Measurements from ENCODE around the gene NIPBL.
"Not testable (repeated sequence)": the region's sequence is repeated elsewhere in the genome, so short reads cannot be mapped to it uniquely, and the experiment has no call there.

The NIPBL gene

GRCh38 chr5:36887532-36887931, 11.0 kb downstream of the NIPBL start:
- no peak overlapping the region for H3K9ac ChIP-seq (ENCODE audit: low read length)
- no peak overlapping the region for H3K27ac ChIP-seq (ENCODE audit: low read depth, low read length)
- H3K4me2 ChIP-seq (ENCODE audit: low read depth, low read length, poor library complexity, severe bottlenecking), result no peak overlapping the region
- H3K9me3 ChIP-seq (ENCODE audit: insufficient read depth, low read length), result no peaks in the 10 kb centered on the region
- no peaks in the 10 kb centered on the region for H3K27me3 ChIP-seq (ENCODE audit: low read length)
- TF ChIP-seq CTCF (IDR thresholded peaks at IDR 0.05; ENCODE audit: insufficient read depth, low read length, poor library complexity, severe bottlenecking) (no peak), EZH2phosphoT487 (conservative IDR thresholded peaks at IDR 0.05; ENCODE audit: low read length) (no peak)
- H3K36me3 ChIP-seq (ENCODE audit: low read length), result no peaks in the 10 kb centered on the region; the same call in 1 of the 2 replicates
- no peaks in the 10 kb centered on the region for H3K9me2 ChIP-seq (replicated peaks; ENCODE audit: insufficient read depth, low read length)
- no peak overlapping the region for H3K4me3 ChIP-seq (ENCODE audit: insufficient read depth, low read length, poor library complexity, severe bottlenecking)
- peaks cover 30% of the 10 kb centered on the region for H4K20me1 ChIP-seq (ENCODE audit: low read depth, low read length)
- H3F3A ChIP-seq (ENCODE audit: insufficient read depth), result no peaks in the 10 kb centered on the region
- peaks cover 96% of the 10 kb centered on the region for H3K79me2 ChIP-seq (ENCODE audit: insufficient read depth, low read length)
- H2AFZ ChIP-seq (ENCODE audit: low read depth, low read length, severe bottlenecking), result no peak overlapping the region

GRCh38 chr5:36888303-36888702, 11.7 kb downstream of the NIPBL start:
- no peak for TF ChIP-seq EZH2phosphoT487 (conservative IDR thresholded peaks at IDR 0.05; ENCODE audit: low read length)
- TF ChIP-seq CTCF (IDR thresholded peaks at IDR 0.05; ENCODE audit: insufficient read depth, low read length, poor library complexity, severe bottlenecking), result no peak
- Histone ChIP-seq H3K27ac (ENCODE audit: low read depth, low read length) (no peak overlapping the region), H2AFZ (ENCODE audit: low read depth, low read length, severe bottlenecking) (no peak overlapping the region), H3K4me3 (ENCODE audit: insufficient read depth, low read length, poor library complexity, severe bottlenecking) (no peak overlapping the region), H3K9me2 (replicated peaks; ENCODE audit: insufficient read depth, low read length) (no peaks in the 10 kb centered on the region), H3K4me2 (ENCODE audit: low read depth, low read length, poor library complexity, severe bottlenecking) (no peak overlapping the region), H3K27me3 (ENCODE audit: low read length) (no peaks in the 10 kb centered on the region), H3K79me2 (ENCODE audit: insufficient read depth, low read length) (peaks cover 96% of the 10 kb centered on the region), H3F3A (ENCODE audit: insufficient read depth) (no peaks in the 10 kb centered on the region), H3K9ac (ENCODE audit: low read length) (no peak overlapping the region), H3K9me3 (ENCODE audit: insufficient read depth, low read length) (no peaks in the 10 kb centered on the region), H4K20me1 (ENCODE audit: low read depth, low read length) (peaks cover 24% of the 10 kb centered on the region), H3K36me3 (ENCODE audit: low read length) (no peaks in the 10 kb centered on the region; the same call in 1 of the 2 replicates)

GRCh38 chr5:36889264-36889663, 12.7 kb downstream of the NIPBL start:
- Histone ChIP-seq H3K4me2 (ENCODE audit: low read depth, low read length, poor library complexity, severe bottlenecking) (no peak overlapping the region), H3K9me3 (ENCODE audit: insufficient read depth, low read length) (no peaks in the 10 kb centered on the region), H2AFZ (ENCODE audit: low read depth, low read length, severe bottlenecking) (no peak overlapping the region), H3K79me2 (ENCODE audit: insufficient read depth, low read length) (peaks cover 95% of the 10 kb centered on the region), H3K27me3 (ENCODE audit: low read length) (no peaks in the 10 kb centered on the region), H3F3A (ENCODE audit: insufficient read depth) (no peaks in the 10 kb centered on the region), H3K27ac (ENCODE audit: low read depth, low read length) (no peak overlapping the region), H3K4me3 (ENCODE audit: insufficient read depth, low read length, poor library complexity, severe bottlenecking) (no peak overlapping the region), H4K20me1 (ENCODE audit: low read depth, low read length) (peaks cover 27% of the 10 kb centered on the region), H3K9me2 (replicated peaks; ENCODE audit: insufficient read depth, low read length) (no peaks in the 10 kb centered on the region), H3K36me3 (ENCODE audit: low read length) (no peaks in the 10 kb centered on the region; the same call in 1 of the 2 replicates), H3K9ac (ENCODE audit: low read length) (no peak overlapping the region)
- TF ChIP-seq EZH2phosphoT487 (conservative IDR thresholded peaks at IDR 0.05; ENCODE audit: low read length), result no peak

GRCh38 chr5:36891266-36891665, 14.7 kb downstream of the NIPBL start:
- no peaks in the 10 kb centered on the region for H3K9me3 ChIP-seq (ENCODE audit: insufficient read depth, low read length)
- H3K27ac ChIP-seq (ENCODE audit: low read depth, low read length), result no peak overlapping the region
- H3F3A ChIP-seq (ENCODE audit: insufficient read depth), result no peaks in the 10 kb centered on the region; the same call in 1 of the 2 replicates
- H2AFZ ChIP-seq (ENCODE audit: low read depth, low read length, severe bottlenecking), result no peak overlapping the region
- H3K27me3 ChIP-seq (ENCODE audit: low read length), result no peaks in the 10 kb centered on the region
- H3K4me2 ChIP-seq (ENCODE audit: low read depth, low read length, poor library complexity, severe bottlenecking), result no peak overlapping the region
- H3K4me3 ChIP-seq (ENCODE audit: insufficient read depth, low read length, poor library complexity, severe bottlenecking), result no peak overlapping the region
- H4K20me1 ChIP-seq (ENCODE audit: low read depth, low read length), result peaks cover 28% of the 10 kb centered on the region
- no peak for TF ChIP-seq CTCF (IDR thresholded peaks at IDR 0.05; ENCODE audit: insufficient read depth, low read length, poor library complexity, severe bottlenecking)
- TF ChIP-seq EZH2phosphoT487 (conservative IDR thresholded peaks at IDR 0.05; ENCODE audit: low read length), result no peak
- no peak overlapping the region for H3K9ac ChIP-seq (ENCODE audit: low read length)
- no peaks in the 10 kb centered on the region; the same call in 1 of the 2 replicates for H3K36me3 ChIP-seq (ENCODE audit: low read length)
- H3K79me2 ChIP-seq (ENCODE audit: insufficient read depth, low read length), result peaks cover 94% of the 10 kb centered on the region
- H3K9me2 ChIP-seq (replicated peaks; ENCODE audit: insufficient read depth, low read length), result no peaks in the 10 kb centered on the region

- H3K27ac ChIP-seq (ENCODE audit: low read depth, low read length); H3K4me2 ChIP-seq (ENCODE audit: low read depth, low read length, poor library complexity, severe bottlenecking); H3K9me3 ChIP-seq (ENCODE audit: insufficient read depth, low read length); H3K27me3 ChIP-seq (ENCODE audit: low read length); H3K4me3 ChIP-seq (ENCODE audit: insufficient read depth, low read length, poor library complexity, severe bottlenecking); H3K9me2 ChIP-seq (replicated peaks; ENCODE audit: insufficient read depth, low read length); H2AFZ ChIP-seq (ENCODE audit: low read depth, low read length, severe bottlenecking); H3F3A ChIP-seq (ENCODE audit: insufficient read depth); H3K36me3 ChIP-seq (ENCODE audit: low read length); H3K9ac ChIP-seq (ENCODE audit: low read length): not testable (repeated sequence)
- H4K20me1 ChIP-seq (ENCODE audit: low read depth, low read length), result peaks cover 27% of the 10 kb centered on the region
- peaks cover 94% of the 10 kb centered on the region for H3K79me2 ChIP-seq (ENCODE audit: insufficient read depth, low read length)
These were observed 15.7 kb downstream of the NIPBL start for GRCh38 chr5:36892085-36892830.

All from SU-DHL-6 (cell line).